NCI-H460 (cell line): ENCODE results near the gene PLEKHJ1. TPM values are rescaled to one million over a fixed set of nuclear protein-coding genes. Genes with fewer than 3 reads are reported as not detected.

Experiments
- DNase-seq: peaks from one replicate; pipeline ENCODE4 v3.0.0-alpha.2; 2016; ENCODE audit warnings: low read depth; ENCODE audit errors: extremely low read depth
- small RNA-seq, 2 experiments: library from RNA; depleted of rRNA; stranded (forward); fragments of <200 nt; gene quantifications; one replicate each; pipeline ENCODE3, GENCODE V24; 2014
- total RNA-seq: library from RNA; depleted of rRNA; stranded (reverse); fragments of >200 nt; shearing (Covaris generic); gene quantifications from 2 replicates; pipeline ENCODE4 v1.2.3, GENCODE V29; 2014; rRNA removed

PLEKHJ1 gene
- total RNA-seq, 1 experiment from 2014 or later: 46.6 TPM

DNA sequence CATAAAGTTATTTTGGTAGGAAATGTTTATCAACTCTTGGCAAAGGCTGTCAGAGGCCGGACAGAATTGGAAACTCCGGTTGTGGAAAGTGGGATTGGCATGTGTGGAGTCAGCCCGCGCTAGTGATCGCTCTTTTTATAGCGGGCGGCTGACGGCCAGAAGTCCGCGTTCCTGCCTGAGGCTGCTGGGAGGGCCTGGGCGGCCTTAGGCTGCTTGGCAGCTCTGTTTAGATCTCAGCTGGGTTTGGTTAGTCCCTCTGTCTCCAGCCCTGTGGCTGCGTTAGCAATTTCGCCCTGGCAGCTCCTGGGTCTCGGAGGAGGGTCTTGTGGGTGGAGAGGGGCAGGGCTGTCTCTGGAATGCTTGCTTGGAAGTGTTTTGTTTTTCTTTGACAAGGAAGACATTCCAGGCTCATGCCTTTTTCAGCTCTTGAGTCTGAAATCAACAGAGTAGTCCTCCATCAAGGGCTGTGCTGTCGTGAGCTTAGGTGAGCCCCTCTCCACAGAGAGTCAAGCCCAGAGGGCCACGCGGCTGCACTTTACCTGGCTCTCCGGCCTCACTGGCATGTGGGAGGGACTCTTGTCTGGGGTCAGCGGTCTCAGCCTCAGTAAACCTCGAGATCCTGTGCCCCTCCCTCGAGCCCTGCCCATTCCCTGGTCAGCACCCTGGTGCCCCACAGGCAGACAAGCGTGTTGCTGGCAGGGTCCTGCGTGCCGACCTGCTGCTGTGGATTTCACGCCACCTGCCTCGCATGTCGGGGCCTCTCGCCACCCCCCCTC is 49.9 kb downstream of the PLEKHJ1 start:
- no peak for DNase-seq

- DNase-seq: no peak
These were observed 50.4 kb downstream of the PLEKHJ1 start for GRCh38 chr19:2185734-2186070.

- no peak for DNase-seq
These were observed 51.6 kb downstream of the PLEKHJ1 start for GRCh38 chr19:2184422-2184975.

Small RNA genes lying within 50 kb of the gene (small RNA-seq; reads per million reads assigned to genes)
- gene MIR1227: 0 to 0.06 reads per million in 2 experiments

Other genes with a start within 250 kb of the PLEKHJ1 start
- gene BTBD2, start 220.6 kb downstream of the PLEKHJ1 start, total RNA-seq: 32.9 and 33.7 TPM in 2 replicates
- gene MKNK2, start 185.1 kb downstream of the PLEKHJ1 start, total RNA-seq: 87.0 and 90.9 TPM in 2 replicates
- 12.3 and 14.4 TPM in 2 replicates for gene MOB3A, start 140.0 kb downstream of the PLEKHJ1 start, total RNA-seq
- 1.4 and 1.6 TPM in 2 replicates for gene IZUMO4, start 139.4 kb downstream of the PLEKHJ1 start, total RNA-seq
- gene AP3D1, start 84.8 kb downstream of the PLEKHJ1 start, total RNA-seq: 67.6 and 83.8 TPM in 2 replicates
- gene DOT1L, start 72.4 kb downstream of the PLEKHJ1 start, total RNA-seq: 4.8 and 5.4 TPM in 2 replicates
- 29.9 and 31.4 TPM in 2 replicates for gene SF3A2, start 495 bp upstream of the PLEKHJ1 start, total RNA-seq
- gene AMH, start 13.0 kb upstream of the PLEKHJ1 start, total RNA-seq: 5.8 and 6.2 TPM in 2 replicates
- gene JSRP1, start 20.1 kb upstream of the PLEKHJ1 start, total RNA-seq: not detected in 2 replicates
- not detected in 2 replicates for gene PEAK3, start 45.8 kb upstream of the PLEKHJ1 start, total RNA-seq
- 0.30 TPM in 1 of 2 replicates, not detected in the other for gene LINGO3, start 71.8 kb upstream of the PLEKHJ1 start, total RNA-seq
- 85.7 and 125 TPM in 2 replicates for gene LSM7, start 92.3 kb upstream of the PLEKHJ1 start, total RNA-seq
- gene SPPL2B, start 92.4 kb upstream of the PLEKHJ1 start, total RNA-seq: 11.7 and 15.4 TPM in 2 replicates
- gene TMPRSS9, start 123.9 kb upstream of the PLEKHJ1 start, total RNA-seq: 0.05 TPM in 1 of 2 replicates, not detected in the other
- 30.7 and 32.1 TPM in 2 replicates for gene TIMM13, start 191.3 kb upstream of the PLEKHJ1 start, total RNA-seq
- gene LMNB2, start 220.6 kb upstream of the PLEKHJ1 start, total RNA-seq: 47.8 and 51.9 TPM in 2 replicates
- gene GADD45B, start 239.8 kb upstream of the PLEKHJ1 start, total RNA-seq: 36.6 and 38.4 TPM in 2 replicates